GM21528 (cell line): ENCODE results near the gene SPDYE11.
"Not testable (repeated sequence)": the region's sequence is repeated elsewhere in the genome, so short reads cannot be mapped to it uniquely, and the experiment has no call there.

Experiments used
- ATAC-seq: cut with Tn5 transposase; IDR thresholded peaks from one replicate; pipeline ENCODE4 v1.9.1; 2021; ENCODE audit warnings: mild to moderate bottlenecking, moderate library complexity; ENCODE audit not compliant: unreplicated experiment, low FRiP score

SPDYE11 gene

GRCh38 chr7:73057811-73058210 lies at the start of gene SPDYE11:
Gene SPDYE11, minus strand, starts transcription at chr7:73057911. Its CDS starts 1,800 bp downstream, at chr7:73056111.
- not testable (repeated sequence) for ATAC-seq

- not testable (repeated sequence) for ATAC-seq
These were observed 28.2 kb upstream of the SPDYE11 start, which contains the start of gene SPDYE9 for GRCh38 chr7:73085938-73086337. Gene SPDYE9, minus strand, starts transcription at chr7:73086038. Its CDS starts 1,800 bp downstream, at chr7:73084238.

- not testable (repeated sequence) for ATAC-seq
These were observed 28.0 kb downstream of the SPDYE11 start, which contains the start of gene SPDYE8 for GRCh38 chr7:73029666-73030065. Gene SPDYE8, minus strand, starts transcription at chr7:73029766. Its CDS starts 1,800 bp downstream, at chr7:73027966.

GRCh38 chr7:73006491-73006890 lies 51.2 kb downstream of the SPDYE11 start:
- ATAC-seq: not testable (repeated sequence)

GRCh38 chr7:73005693-73006447 lies 51.8 kb downstream of the SPDYE11 start:
- peak; percentile 88 for ATAC-seq

GRCh38 chr7:73005356-73005692 lies 52.4 kb downstream of the SPDYE11 start:
- ATAC-seq: peak; percentile 88

- not testable (repeated sequence) for ATAC-seq
These were observed 59.7 kb downstream of the SPDYE11 start for GRCh38 chr7:72997887-72998468.
